ENCODE results near the gene TBC1D25.

TBC1D25 gene

GRCh38 chrX:48576108-48576507 is 36.6 kb downstream of the TBC1D25 start:
- Histone ChIP-seq H3K36me3 (ENCODE audit: low read length) (peaks cover 30% of the 10 kb centered on the region), H3F3A (ENCODE audit: insufficient read depth) (peaks cover 37% of the 10 kb centered on the region), H3K4me2 (ENCODE audit: low read depth, low read length, poor library complexity, severe bottlenecking) (no peak overlapping the region), H4K20me1 (ENCODE audit: low read depth, low read length) (peaks cover 7% of the 10 kb centered on the region; the same call in 1 of the 2 replicates), H3K9ac (ENCODE audit: low read length) (0 out of 2 replicates have a peak overlapping the region, but pooled peaks have one; percentile 98), H3K79me2 (ENCODE audit: insufficient read depth, low read length) (peaks cover 15% of the 10 kb centered on the region), H3K27me3 (ENCODE audit: low read length) (no peaks in the 10 kb centered on the region), H3K9me2 (replicated peaks; ENCODE audit: insufficient read depth, low read length) (no peaks in the 10 kb centered on the region), H3K27ac (ENCODE audit: low read depth, low read length) (no peak overlapping the region), H3K9me3 (ENCODE audit: insufficient read depth, low read length) (no peaks in the 10 kb centered on the region), H2AFZ (ENCODE audit: low read depth, low read length, severe bottlenecking) (no peak overlapping the region), H3K4me3 (ENCODE audit: insufficient read depth, low read length, poor library complexity, severe bottlenecking) (no peak overlapping the region)
- TF ChIP-seq CTCF (IDR thresholded peaks at IDR 0.05; ENCODE audit: insufficient read depth, low read length, poor library complexity, severe bottlenecking) (no peak), EZH2phosphoT487 (conservative IDR thresholded peaks at IDR 0.05; ENCODE audit: low read length) (no peak)

- Histone ChIP-seq H3K9ac (ENCODE audit: low read length) (no peak overlapping the region), H3K36me3 (ENCODE audit: low read length) (peaks cover 30% of the 10 kb centered on the region), H3K4me2 (ENCODE audit: low read depth, low read length, poor library complexity, severe bottlenecking) (no peak overlapping the region), H3K79me2 (ENCODE audit: insufficient read depth, low read length) (peaks cover 15% of the 10 kb centered on the region), H2AFZ (ENCODE audit: low read depth, low read length, severe bottlenecking) (no peak overlapping the region), H3K9me3 (ENCODE audit: insufficient read depth, low read length) (no peaks in the 10 kb centered on the region), H3K4me3 (ENCODE audit: insufficient read depth, low read length, poor library complexity, severe bottlenecking) (no peak overlapping the region), H3F3A (ENCODE audit: insufficient read depth) (peaks cover 37% of the 10 kb centered on the region), H4K20me1 (ENCODE audit: low read depth, low read length) (peaks cover 7% of the 10 kb centered on the region; the same call in 1 of the 2 replicates), H3K27me3 (ENCODE audit: low read length) (no peaks in the 10 kb centered on the region), H3K9me2 (replicated peaks; ENCODE audit: insufficient read depth, low read length) (no peaks in the 10 kb centered on the region), H3K27ac (ENCODE audit: low read depth, low read length) (no peak overlapping the region)
- TF ChIP-seq EZH2phosphoT487 (conservative IDR thresholded peaks at IDR 0.05; ENCODE audit: low read length) (no peak), CTCF (IDR thresholded peaks at IDR 0.05; ENCODE audit: insufficient read depth, low read length, poor library complexity, severe bottlenecking) (no peak)
Measured at GRCh38 chrX:48578661-48579128, 39.2 kb downstream of the TBC1D25 start.

GRCh38 chrX:48579259-48579658 is 39.7 kb downstream of the TBC1D25 start:
- H3K9ac ChIP-seq (ENCODE audit: low read length), result no peak overlapping the region
- no peak overlapping the region for H3K4me2 ChIP-seq (ENCODE audit: low read depth, low read length, poor library complexity, severe bottlenecking)
- peaks cover 7% of the 10 kb centered on the region; the same call in 1 of the 2 replicates for H4K20me1 ChIP-seq (ENCODE audit: low read depth, low read length)
- no peak overlapping the region for H3K27ac ChIP-seq (ENCODE audit: low read depth, low read length)
- H3K9me3 ChIP-seq (ENCODE audit: insufficient read depth, low read length), result no peaks in the 10 kb centered on the region
- no peaks in the 10 kb centered on the region for H3K9me2 ChIP-seq (replicated peaks; ENCODE audit: insufficient read depth, low read length)
- no peak overlapping the region for H2AFZ ChIP-seq (ENCODE audit: low read depth, low read length, severe bottlenecking)
- peaks cover 30% of the 10 kb centered on the region for H3K36me3 ChIP-seq (ENCODE audit: low read length)
- H3K4me3 ChIP-seq (ENCODE audit: insufficient read depth, low read length, poor library complexity, severe bottlenecking), result no peak overlapping the region
- peaks cover 15% of the 10 kb centered on the region for H3K79me2 ChIP-seq (ENCODE audit: insufficient read depth, low read length)
- H3K27me3 ChIP-seq (ENCODE audit: low read length), result no peaks in the 10 kb centered on the region
- H3F3A ChIP-seq (ENCODE audit: insufficient read depth), result peaks cover 37% of the 10 kb centered on the region
- TF ChIP-seq EZH2phosphoT487 (conservative IDR thresholded peaks at IDR 0.05; ENCODE audit: low read length) (no peak), CTCF (IDR thresholded peaks at IDR 0.05; ENCODE audit: insufficient read depth, low read length, poor library complexity, severe bottlenecking) (no peak)

Measured in SU-DHL-6 (cell line).